Measurements from ENCODE around the gene CDHR5. TPM values are rescaled to one million over a fixed set of nuclear protein-coding genes. Genes with fewer than 3 reads are reported as not detected.
"Not testable (repeated sequence)": the region's sequence is repeated elsewhere in the genome, so short reads cannot be mapped to it uniquely, and the experiment has no call there.

CDHR5 gene, protein sequence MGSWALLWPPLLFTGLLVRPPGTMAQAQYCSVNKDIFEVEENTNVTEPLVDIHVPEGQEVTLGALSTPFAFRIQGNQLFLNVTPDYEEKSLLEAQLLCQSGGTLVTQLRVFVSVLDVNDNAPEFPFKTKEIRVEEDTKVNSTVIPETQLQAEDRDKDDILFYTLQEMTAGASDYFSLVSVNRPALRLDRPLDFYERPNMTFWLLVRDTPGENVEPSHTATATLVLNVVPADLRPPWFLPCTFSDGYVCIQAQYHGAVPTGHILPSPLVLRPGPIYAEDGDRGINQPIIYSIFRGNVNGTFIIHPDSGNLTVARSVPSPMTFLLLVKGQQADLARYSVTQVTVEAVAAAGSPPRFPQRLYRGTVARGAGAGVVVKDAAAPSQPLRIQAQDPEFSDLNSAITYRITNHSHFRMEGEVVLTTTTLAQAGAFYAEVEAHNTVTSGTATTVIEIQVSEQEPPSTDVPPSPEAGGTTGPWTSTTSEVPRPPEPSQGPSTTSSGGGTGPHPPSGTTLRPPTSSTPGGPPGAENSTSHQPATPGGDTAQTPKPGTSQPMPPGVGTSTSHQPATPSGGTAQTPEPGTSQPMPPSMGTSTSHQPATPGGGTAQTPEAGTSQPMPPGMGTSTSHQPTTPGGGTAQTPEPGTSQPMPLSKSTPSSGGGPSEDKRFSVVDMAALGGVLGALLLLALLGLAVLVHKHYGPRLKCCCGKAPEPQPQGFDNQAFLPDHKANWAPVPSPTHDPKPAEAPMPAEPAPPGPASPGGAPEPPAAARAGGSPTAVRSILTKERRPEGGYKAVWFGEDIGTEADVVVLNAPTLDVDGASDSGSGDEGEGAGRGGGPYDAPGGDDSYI
- not detected for total RNA-seq (ENCODE audit: insufficient read depth, low replicate concordance)

DNA sequence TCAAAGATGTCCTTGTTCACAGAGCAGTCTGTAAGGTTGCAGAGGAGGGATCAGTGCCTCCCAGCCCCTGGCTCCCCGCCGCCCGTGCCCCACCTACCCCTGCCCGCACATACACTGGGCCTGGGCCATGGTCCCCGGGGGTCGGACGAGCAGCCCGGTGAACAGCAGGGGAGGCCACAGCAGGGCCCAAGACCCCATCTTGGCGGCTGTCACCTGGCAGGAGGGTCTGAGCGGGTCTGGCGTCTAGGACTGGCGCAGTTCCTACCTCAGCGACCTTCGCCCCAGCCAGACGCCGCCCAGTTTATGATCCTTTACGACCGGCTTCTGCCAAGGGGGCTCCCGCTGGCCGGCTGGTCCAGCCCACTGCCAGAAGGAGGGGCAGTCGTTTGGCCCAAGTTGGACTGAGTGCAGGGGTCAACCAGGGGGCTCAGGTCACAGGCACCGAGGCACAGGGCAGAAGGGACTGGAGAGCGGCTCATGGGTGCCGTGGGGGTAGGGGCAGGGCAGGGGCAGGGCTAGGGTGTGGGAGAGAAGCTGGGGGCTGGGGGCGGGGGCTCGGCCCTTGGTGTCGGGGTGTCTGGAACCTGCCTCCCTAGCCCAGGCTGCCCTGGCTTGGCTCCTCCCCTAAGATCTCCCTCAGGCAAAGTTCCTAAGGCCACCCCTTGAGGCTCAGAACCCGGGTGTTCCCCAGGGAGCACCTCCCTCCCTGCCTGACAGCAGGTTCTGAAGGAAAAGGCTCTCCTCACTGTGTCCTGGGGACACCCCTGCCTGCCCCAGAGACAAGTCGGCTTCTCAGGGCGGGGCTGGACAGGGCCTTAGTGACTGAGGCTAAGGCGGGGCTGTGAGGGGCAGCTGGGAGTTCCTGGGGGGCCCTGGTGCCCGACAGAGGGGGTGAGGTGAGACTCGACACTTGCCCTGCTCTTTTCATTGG, at the start of gene CDHR5:
Gene CDHR5 (minus strand): TSS at position 251 of the 931 bp plus-strand sequence. CDS start 53 bp downstream, at position 198.
- DNase-seq (ENCODE audit: low spot score), result no peak

DNA sequence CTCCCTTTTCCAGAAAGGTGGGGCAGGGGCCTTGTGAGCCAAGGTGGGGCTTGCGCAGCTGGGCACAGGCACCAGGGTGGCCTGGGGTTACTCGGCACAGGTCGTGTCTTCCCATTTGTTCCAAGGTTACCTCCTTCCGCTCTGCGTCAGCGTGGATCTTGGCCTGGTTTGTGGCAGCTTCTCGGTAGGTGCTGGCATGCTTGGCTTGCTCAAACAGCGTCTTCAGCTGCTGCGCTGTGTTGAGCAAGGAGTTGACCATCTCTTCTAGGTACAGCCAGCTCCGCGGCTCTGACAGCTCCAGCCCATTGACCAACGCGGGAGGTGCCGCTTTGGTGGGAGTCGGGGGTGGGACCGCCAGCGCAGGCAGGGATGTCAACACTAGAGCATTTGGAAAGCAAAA, 49.7 kb upstream of the CDHR5 start:
- DNase-seq (ENCODE audit: low spot score), result no peak

DNA sequence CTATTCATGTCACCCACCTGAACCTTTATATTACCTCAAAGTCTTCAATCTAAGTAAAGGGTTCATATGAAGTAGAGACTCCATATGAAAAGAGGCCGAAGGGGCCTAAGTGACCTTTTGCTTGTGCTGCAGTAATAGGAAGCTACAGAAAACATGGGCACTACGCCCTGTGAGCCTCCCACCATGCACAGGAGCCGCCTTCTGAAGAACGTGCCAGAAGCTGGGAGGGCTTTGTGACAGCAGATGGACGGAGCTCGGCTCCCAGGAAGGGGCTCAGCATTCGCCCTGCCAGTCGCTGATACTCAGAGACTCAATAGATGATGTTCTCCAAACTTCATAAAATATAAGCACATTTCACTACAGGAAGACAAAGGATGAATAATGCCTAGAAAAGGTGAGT, 49.1 kb upstream of the CDHR5 start:
- DNase-seq (ENCODE audit: low spot score), result no peak

DNA sequence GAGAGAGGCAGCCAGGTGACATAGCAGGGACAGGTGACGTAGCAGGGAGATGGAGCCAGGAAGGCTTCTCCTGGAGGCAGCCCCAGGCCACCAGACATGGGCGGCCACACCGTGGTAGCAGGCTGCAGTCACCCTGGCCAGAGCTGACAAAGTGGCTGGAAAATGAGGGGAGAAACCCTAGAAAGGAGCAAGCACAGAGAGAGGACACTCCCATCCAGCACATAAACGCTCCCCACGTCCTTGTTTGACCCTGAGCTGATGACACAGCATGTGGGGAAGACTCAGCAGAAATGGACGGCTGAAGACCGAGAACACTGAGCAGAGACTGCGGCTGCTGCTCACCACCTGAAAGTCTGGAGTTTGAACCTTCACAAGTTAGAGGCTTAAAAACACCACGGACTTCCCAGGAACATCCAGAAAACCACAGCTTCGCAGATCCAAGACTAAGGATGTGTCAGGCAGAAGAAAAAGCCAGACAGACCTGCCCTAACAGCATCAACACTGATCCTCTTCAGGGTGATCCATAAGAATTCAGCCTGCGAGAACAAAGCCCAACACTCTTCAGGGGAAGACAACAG, 41.0 kb upstream of the CDHR5 start:
- DNase-seq (ENCODE audit: low spot score), result peak; percentile 81

DNA sequence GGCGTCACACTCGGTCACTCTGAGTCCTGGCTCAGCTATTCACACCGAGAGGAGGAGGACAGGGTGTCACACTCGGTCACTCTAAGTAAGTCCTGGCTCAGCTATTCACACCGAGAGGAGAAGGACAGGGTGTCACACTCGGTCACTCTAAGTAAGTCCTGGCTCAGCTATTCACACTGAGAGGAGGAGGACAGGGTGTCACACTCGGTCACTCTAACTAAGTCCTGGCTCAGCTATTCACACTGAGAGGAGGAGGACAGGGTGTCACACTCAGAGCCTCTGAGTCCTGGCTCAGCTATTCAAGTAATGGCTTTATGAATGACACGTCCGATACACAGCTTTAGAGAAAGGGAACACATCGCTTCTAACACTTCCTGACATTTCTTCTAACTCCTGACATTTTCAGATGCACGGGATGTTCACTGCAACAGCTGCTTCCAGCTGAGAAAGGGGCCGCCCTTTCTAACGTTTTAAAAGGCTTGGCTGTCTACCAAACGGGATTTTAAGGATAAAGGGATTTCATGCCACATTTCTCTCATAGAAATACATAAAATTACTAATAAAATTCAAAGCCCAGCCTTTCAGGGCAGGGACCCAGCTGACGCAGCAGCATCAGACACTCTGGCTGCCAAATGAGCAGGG, 40.4 kb upstream of the CDHR5 start:
- peak; percentile 95 for DNase-seq (ENCODE audit: low spot score)

DNA sequence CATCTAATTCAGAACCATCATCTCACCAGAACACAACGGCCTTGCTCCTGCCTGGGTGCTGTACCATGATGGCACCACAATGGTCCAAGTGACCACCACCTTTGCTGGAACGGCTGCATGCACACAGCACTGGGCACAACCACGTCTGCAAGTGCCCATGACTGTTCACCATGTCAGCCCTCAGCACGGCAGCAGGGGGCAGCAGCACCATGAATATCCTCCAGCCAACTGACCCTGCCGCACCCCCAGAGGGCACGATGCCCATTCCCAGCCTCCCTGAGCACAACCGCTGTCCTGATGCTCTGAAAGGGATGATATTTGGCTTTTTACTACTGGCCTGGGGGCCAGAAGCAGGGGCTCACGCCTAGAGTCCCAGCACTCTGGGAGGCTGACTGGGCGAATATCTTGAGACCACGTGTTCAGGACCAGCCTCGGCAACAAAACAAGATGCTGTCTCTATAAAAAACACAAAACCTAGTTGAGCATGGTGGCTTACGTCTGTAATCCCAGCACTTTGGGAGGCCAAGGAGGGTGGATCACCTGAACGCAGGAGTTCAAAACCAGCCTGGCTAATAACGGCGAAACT, 38.0 kb upstream of the CDHR5 start:
- DNase-seq (ENCODE audit: low spot score), result peak; percentile 63

DNA sequence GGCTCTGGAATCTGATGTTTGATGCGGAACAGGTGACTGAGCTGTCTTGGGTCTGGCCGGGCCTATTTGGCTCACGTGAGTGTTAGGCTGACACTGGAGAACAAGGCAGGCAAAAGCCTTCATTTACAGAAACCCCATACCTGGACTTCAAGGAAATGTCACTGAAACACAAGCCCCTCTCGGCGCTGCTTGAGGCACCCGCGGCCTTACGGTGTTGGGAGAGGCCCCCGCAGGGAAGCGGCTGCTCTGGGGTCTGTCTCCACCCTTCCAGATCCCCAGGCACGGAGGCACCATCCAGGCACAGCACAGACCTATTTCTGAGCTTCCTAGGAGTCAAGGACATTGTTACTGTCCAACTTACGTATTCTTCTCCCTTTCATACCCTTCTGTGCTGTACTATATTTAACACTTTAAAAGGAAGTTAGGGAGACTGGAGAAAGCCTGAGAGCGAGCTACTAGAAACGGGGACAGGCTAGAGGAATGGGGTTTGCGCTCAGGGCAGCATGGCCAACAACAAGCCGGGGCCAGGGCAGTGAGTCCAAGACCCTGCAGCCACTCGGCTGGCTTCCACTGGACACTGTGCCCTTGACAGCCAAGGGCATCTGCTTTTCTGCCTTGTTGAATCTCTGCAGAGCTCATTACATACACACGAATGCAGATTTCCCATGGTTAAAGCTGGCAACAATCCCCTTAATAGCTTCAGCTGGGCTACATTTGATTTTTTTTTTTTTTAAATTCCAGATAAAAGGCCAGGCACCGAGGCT, 36.1 kb upstream of the CDHR5 start:
- DNase-seq (ENCODE audit: low spot score), result no peak

DNA sequence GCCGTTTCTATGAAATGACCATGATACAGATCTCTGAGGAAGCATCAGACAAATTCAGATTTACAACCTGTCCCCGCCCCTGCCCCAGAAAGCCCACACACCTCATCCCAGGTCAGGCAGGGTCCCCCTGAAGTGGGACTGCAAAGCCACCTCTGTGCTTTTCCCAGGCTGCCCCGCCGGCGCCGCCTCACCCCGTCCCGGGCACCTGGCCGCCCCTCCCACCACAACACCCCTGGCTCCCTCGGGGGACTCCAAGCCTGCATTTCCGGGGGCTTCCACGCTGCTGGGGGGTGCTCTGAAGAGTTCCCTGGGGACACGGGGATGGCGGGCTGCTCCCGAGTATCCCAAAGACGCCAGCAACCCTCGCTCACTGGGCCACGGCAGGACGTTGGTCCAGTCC, 35.5 kb upstream of the CDHR5 start:
- DNase-seq (ENCODE audit: low spot score), result no peak

DNA sequence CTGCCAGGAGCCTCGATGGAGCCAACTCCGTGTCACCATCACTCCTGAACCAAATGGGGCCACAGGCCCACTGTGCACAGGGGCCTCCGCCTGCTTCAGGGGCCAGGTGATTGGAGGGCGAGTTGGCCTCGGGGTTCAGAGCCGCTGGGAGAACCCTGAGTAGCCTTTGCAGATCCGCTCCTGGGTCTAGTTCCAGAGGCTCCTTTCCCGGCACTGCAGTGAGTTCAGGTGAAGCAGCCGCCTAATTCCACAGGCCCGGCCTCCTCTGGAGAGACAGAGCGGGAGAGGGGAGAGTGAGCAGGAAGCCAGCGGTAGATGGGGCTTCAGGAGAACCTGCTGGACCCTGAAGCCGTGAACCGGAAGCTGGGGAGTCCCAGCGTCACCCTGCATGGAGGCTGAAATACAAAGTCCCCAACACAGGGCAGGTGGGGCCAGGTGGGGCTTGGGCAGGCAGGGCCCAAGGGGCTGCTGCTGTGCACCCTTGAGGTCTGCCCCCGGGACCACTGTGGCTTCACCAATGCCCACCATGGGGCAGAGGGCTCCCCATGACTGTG, 34.9 kb upstream of the CDHR5 start:
- no peak for DNase-seq (ENCODE audit: low spot score)

DNA sequence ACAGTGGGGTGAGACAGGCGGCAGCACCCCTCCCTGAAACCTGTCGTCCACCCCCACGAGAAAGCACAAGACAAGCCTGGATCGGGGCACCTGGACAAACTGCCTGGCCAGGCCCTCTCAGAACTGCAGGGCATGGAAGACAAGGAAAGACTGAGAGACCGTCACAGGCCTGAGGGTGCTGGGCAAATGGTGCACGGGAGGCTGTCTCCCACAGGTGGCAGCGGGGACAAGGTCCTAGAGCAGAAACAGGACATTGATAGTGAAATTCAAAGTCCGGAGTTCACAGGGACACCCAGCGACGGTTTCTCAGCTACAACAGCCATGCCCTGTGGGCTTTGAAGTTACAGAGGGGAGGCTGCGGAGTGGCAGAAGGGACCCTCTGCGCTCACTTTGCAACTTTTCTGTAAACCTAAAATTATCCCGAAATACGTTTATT, 33.0 kb upstream of the CDHR5 start:
- no peak for DNase-seq (ENCODE audit: low spot score)

DNA sequence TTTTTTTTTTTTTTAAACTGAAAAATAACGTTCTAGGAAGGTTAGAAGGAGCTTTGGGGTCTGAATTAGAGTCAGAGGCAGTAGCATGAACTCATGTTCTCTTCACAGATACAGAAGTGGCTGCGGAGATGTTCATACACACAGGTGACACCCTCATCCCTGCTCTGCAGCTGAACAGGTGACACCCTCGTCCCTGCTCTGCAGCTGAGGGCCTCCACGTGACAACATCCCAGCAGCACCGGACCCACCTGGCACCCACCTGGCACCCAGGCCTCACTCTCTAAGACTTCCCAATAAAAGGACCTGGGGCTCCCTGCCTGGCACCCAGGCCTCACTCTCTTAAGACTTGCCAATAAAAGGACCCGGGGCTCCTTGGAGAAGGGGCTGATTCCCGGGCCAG, 32.1 kb upstream of the CDHR5 start:
- no peak for DNase-seq (ENCODE audit: low spot score)

DNA sequence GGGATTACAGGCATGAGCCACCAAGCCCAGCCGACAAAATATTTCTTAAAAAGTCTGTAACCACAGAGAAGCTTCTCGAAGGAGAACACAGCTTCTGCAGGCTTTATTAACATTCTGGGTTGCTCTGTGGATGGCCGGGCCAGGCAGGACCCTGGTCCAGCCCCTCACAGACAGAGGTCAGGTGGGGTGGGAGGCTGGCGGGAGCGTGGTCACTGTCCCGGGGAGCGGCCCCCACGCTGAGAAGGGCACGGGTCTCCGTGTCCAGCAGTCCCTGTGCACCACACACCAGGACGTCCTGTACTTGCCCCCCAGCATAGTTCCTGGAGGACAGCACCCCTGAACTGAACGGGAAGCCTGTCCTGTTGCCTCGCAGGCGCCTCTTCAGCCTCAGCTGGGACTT, 31.7 kb upstream of the CDHR5 start:
- DNase-seq (ENCODE audit: low spot score), result no peak

DNA sequence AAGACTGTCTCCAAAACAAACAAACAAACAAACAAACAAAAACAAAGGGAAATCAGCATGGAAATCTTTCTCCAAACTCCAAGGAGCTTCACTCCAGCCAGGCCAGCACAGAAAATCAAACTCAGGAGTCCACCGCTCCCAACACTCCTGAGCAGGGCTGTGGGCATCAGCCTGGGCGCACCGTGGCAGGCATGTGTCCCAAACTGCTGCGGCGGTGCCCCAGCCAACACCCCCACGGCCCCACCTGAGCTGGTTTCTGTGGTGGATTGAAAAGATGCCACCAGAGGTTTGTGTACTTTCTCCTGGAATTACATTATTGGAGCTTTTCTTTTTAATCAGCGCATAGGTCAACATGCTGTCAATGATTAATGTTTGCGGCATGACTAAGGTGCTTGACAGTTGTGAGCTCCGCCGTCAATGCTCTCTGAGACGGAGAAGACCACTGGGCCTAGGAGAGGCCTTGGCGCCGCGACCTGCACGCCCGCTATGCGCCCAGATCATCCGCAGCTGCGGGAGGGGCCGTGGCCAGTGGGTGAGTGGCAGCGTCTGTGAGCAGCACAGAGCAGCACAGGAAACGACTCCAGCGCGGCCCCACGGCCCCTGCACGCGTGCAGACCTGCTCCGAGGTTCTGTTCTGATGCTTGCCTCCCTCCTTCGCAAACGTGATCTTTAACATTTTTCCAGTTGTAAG, 30.4 kb upstream of the CDHR5 start:
- DNase-seq (ENCODE audit: low spot score), result no peak

DNA sequence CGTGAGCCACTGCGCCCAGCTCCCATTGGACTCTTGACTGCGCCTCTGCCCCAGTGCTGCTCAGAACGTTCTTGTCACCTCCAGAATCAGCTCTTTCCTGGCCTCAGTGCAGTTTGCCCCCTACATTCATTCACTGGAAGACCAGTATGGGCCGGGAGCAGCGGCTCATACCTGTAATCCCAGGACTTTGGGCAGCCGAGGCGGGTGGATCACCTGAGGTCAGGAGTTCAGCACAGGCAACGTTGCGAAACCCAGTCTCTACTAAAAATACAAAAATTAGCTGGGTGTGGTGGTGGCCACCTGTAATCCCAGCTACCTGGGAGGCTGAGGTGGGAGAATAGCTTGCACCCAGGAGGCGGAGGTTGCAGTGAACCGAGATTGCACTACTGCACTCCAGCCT, 29.7 kb upstream of the CDHR5 start:
- not testable (repeated sequence) for DNase-seq (ENCODE audit: low spot score)

DNA sequence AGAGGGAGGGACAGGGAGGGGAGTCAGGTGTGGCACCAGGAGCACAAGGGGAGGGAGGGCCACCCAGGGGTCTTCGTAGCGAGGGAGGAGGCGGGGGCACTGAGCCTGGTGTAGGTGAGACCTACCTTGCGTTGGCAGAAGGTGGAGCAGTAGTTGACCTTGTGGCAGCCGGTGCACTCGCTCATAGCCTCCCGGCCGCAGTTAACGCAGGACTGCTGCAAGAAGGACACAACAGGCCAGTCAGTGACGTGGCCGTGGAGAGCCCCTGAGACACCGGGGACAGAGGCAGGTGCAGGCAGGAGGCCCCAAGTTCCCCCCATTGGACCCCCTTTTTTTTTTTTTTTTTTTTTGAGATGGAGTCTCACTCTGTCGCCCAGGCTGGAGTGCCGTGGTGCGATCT, 29.1 kb upstream of the CDHR5 start:
- DNase-seq (ENCODE audit: low spot score), result no peak

DNA sequence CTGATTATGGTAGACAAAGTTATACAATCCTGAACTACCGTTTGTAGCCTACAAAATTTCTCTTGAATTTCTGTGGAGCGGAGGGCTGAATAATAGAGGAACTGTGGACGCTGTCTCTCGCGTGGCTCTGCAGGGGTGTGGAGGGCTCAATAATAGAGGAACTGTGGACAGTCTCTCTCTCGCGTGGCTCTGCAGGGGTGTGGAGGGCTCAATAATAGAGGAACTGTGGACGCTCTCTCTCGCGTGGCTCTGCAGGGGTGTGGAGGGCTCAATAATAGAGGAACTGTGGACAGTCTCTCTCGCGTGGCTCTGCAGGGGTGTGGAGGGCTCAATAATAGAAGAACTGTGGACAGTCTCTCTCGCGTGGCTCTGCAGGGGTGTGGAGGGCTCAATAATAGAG, 28.4 kb upstream of the CDHR5 start:
- DNase-seq (ENCODE audit: low spot score), result not testable (repeated sequence)

DNA sequence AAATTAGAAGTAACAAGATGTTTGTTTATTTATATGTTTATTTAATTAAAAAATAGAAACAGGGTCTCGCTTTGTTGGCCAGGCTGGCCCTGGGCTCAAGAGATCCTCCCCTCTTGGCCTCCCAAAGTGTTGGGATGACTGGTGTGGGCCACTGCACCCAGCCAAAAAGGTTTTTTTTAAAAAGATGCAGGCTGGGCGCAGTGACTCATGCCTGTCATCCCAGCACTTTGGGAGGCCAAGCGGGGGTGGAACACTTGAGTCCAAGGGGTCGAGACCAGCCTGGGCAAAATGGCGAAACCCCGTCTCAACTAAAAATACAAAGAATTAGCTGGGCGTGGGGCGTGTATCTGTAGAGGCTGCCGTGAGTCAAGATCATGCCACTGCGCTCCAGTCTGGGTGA, 25.7 kb upstream of the CDHR5 start:
- DNase-seq (ENCODE audit: low spot score), result no peak

DNA sequence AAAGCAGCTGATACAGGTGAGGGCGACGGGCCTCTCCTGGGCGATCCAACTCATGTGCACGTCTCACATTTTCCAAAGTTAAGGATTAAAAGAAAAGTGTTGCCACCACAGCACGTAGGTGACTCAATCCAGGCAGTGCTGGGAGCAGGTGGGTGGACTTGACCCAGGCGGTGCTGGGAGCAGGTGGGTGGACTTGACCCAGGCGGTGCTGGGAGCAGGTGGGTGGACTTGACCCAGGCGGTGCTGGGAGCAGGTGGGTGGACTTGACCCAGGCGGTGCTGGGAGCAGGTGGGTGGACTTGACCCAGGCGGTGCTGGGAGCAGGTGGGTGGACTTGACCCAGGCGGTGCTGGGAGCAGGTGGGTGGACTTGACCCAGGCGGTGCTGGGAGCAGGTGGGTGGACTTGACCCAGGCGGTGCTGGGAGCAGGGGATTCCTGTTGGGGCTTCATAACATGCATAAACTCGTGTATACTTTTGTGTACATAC, 23.0 kb upstream of the CDHR5 start:
- not testable (repeated sequence) for DNase-seq (ENCODE audit: low spot score)
